ENCODE measurements around the gene CALD1.
"Not testable (repeated sequence)": the region's sequence is repeated elsewhere in the genome, so short reads cannot be mapped to it uniquely, and the experiment has no call there.

Gene CALD1

DNA sequence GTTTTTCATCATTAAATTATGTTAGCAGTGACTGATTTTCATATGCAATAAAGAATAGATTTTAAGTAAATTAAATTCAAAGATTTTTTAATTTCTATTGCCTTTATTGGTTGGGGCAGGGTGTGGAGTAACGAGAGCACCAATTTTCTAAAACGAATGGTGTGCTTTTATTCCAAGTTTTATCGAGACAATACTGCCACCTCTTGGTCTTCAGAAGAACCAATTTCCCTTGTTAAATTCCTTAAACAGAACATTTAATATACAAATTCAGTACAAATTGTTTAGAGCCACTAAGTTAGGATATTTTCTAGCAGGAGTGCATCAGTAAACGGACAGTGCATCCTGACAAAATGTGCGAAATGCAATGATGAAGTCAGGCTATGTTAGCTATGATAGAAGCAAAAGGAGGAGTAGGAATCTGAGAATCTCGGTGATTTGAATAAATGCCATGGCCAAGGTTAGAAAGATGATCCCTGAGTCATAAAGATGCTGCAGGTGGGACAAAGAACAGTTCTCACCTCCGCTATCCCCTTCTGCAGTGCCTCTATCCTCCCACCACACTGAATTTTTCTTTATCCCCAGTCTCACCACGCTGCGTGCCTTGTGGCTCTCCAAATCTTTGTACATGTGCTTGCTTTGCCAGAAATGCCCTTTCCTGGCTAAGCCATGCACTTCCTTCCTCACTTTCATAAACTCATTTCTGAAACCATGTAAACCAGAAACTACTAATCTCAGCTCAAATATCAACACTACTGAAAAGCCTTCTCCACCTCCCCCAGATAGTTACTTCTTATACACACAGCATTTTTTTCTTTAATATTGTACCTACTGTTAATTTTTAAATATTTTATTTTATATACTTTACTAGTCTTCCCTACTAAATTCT is 175.0 kb downstream of the CALD1 start:
- peak; percentile 48 for DNase-seq (ENCODE audit: low read depth)

- no peak for DNase-seq (ENCODE audit: low read depth)
Observed at GRCh38 chr7:134957005-134957404, 177.6 kb downstream of the CALD1 start.

DNA sequence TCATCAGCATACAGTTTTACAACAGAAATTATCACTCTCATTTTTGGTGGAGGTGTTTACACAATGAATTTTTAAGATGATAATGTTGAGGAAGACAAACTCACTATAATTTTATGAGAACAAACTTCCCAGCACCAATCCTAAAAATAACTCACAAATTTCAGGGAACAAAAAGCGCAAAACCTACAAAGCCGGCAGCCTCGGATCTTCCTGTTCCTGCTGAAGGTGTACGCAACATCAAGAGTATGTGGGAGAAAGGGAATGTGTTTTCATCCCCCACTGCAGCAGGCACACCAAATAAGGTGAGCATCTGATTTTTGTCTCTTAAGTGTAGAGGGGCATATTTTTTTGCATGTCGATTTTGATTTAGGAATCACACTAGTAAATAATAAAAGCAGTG is 180.4 kb downstream of the CALD1 start:
- DNase-seq (ENCODE audit: low read depth) = no peak

- no peak for DNase-seq (ENCODE audit: low read depth)
Observed at GRCh38 chr7:134962270-134962780, 182.9 kb downstream of the CALD1 start.

- no peak for DNase-seq (ENCODE audit: low read depth)
Observed at GRCh38 chr7:134963036-134963435, 183.6 kb downstream of the CALD1 start.

DNA sequence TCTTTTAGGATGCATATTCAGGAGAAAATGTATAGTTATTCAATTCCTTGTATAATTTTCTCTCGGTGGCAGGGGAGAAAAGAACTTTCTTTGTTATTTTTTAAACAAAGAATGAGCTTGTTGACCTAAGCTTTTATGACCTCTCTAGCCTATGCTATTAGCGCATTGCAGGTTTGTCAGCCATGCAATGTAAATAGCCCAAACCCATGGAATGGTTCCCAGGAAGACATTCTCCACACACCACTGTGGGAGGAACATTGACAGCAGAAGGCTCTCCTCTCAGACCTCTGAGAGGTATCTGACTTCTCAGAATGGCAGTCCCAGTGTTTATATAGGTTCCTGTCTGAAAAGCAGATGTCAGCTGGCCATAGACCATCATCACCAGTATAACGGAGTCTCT is 187.3 kb downstream of the CALD1 start:
- DNase-seq (ENCODE audit: low read depth) = no peak

DNA sequence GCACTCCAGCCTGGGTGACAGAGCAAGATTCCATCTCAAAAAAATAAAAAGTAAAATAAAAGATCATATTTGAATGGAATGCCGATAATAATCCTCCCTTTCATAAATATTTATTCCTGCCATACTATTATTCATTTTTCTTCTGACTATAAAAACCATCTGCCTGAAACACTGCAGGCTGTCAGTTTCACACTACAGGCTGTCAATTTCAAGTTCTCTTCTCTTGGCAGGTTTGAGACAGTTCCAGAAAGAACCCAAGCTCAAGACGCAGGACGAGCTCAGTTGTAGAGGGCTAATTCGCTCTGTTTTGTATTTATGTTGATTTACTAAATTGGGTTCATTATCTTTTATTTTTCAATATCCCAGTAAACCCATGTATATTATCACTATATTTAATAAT is 188.7 kb downstream of the CALD1 start:
- no peak for DNase-seq (ENCODE audit: low read depth)

- DNase-seq (ENCODE audit: low read depth) = not testable (repeated sequence)
Observed at GRCh38 chr7:134981645-134982044, 202.2 kb downstream of the CALD1 start.

DNA sequence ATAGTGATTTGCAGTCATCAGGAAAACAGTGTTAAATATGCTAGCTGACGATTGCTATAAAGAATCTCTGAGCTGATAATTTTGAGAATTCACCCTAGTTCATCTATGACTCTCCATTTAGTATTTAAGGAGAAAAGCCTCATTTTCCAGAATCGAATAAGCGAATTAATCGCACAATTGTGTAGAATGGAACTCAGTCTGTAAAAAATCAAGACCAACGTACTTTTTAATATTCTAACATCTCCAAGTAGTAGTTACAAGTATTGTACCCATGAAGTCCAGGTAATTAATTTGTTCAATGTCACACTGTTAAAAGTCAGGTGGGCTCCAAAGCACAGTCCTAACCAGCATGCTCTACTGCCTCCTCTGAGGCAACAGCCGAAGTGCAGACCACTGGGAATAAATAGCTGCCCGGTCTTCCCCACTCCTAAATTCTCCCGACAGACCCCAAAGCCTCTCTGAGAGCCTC is 206.5 kb downstream of the CALD1 start:
- DNase-seq (ENCODE audit: low read depth) = no peak

DNA sequence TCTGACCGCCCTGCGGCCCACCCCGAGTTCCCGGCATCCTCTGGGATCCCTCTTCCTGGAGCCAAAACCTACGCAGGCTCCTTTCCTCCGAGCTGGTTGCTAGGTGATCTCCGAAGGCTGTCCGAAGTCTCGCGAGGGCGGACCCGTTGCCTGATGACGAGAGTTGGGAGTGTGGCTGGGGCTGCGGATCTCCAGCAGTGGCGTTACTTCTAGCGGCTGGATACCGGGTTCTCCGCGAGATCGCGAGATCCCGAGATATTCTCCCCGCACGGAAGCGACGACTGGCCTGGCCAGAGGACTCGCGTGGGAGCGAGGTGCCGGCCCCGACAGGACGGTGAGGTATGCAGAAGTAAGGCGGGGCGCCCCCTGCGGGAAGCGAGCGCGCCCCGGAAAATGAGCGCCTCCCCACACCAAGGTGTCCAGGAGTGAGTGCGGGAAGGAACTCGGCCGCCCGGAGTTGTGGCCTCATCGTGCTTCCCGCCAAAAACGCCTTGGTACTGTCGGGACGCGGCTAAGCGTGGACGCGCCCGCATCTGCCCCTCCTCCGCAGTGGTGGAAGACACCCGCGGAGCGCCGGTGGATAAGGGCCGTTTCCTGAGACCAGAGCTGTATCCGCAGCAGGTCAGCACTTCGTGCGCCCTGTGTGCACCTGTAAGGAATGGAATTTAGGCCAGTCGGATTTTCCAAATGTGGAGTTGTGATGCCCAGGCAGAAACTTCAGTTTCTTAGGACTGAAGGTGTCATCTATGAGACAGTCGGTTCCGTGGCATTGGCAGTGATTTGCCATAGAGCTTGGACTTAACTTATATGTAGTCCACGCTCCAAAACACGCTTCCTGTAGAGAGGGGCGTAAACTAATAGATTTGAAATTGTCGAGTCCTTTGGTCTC is 207.2 kb downstream of the CALD1 start, which contains the start of gene AGBL3:
Gene AGBL3 (plus strand): TSS at position 146 of the 889 bp plus-strand sequence. CDS start 1,426 bp downstream, outside the sequence.
- DNase-seq (ENCODE audit: low read depth) = peak; percentile 94

- no peak for DNase-seq (ENCODE audit: low read depth)
Observed at GRCh38 chr7:134988161-134988560, 208.7 kb downstream of the CALD1 start.

- DNase-seq (ENCODE audit: low read depth) = peak; percentile 53
Observed at GRCh38 chr7:134991469-134992339, 212.3 kb downstream of the CALD1 start.

DNA sequence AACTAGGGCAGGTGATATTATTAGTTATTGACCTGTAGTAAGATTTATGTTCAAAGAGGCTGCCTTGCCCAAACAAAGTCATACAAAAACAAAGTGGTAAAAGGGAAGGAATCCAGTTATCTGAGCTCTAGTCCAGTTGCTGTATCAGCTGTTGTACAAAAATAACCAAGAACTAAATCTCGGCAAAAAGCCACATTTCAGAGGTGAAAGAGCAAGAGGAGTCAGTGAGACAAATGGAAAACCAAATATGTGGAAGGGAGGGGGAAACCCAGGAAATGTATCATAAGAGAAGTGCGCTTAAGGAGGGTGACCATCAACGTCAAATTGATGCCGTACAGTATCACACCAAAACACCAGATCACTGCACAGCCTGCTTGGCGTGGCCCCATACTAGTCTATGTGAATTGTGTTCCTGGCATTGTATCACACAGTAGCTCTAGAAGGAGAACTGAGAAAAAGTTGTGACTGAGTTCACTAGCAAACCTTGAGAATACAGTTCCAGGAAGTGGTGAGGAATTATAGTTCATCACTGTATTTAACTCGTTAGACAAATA is 213.3 kb downstream of the CALD1 start:
- DNase-seq (ENCODE audit: low read depth) = peak; percentile 55

DNA sequence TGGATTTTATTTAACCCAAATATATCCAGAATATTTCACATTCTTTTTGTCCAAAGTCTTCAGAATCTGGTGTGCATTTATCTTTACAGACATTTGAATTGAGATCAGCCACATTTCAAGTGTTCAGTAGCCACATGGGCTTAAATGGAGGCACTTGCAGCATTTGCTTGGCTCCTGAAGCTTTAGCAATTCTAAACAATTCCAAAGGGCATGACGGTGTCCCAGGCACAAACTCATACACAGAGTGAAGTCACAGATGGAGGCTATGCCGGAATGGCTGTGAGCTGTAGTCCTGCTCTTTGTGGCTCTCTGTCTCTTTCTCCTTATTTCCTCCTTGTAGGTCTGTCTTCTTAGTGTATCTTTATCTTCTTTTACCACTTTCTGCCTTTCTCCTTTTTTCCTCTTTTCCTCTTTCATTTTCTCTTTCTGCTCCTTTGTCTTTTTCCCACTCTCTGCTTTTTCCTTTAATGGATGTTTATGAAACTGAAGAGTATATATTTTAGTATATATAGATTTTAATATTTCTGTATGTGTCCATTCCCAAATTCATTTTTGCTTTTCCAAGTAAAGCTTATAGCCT is 214.5 kb downstream of the CALD1 start:
- no peak for DNase-seq (ENCODE audit: low read depth)

- no peak for DNase-seq (ENCODE audit: low read depth)
Observed at GRCh38 chr7:134995239-134996096, 216.0 kb downstream of the CALD1 start.

DNA sequence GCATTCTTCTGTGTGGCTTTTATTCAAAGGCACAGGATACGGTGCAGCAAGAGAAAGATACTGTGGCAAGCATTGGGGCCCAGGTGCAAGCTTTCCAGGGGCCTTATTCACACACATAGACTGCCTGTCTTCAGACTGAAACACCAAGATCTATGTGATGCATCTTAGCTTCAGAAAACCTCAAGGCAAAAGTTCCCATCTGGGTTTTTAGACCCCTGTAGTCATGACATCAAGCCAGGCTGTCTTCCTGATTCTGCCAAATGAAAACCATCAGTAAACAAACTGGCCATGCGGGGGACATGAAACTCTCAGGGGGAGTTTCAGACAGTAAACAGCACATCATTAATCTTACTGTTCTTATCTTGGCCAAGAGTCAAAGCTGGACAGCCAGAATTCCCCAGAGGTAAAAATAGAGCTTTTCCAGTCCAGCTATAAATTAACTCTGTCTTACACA is 216.7 kb downstream of the CALD1 start:
- DNase-seq (ENCODE audit: low read depth) = peak; percentile 10

GRCh38 chr7:134997214-134997885 is 217.9 kb downstream of the CALD1 start:
- DNase-seq (ENCODE audit: low read depth) = no peak

DNA sequence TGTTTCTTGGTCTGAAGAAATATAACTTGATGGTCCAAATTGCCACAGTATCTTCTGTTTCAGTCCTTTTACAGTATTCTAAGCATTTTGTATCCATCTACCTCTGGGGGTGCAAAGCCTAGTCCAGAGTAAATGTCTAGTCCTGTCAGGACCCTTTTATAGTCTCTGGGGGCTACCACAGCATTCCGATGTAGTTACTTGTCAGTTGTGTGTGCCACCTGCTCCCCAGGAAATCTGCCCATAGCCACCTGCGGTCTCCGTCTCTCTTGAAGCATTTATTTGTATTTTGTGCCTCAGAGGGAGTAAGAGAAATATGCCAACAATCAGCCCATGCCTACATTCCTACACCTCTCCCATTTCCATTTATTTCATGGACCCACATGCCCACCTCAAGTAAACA is 219.7 kb downstream of the CALD1 start:
- no peak for DNase-seq (ENCODE audit: low read depth)

Measured in iris pigment epithelial cell (primary cell).